HAP-1 (cell line): ENCODE data around the gene MEIOB.
A peak's percentile ranks its signal among the peaks of the same experiment; 100 is the strongest.
"Not testable (repeated sequence)": the region's sequence is repeated elsewhere in the genome, so short reads cannot be mapped to it uniquely, and the experiment has no call there.

Experiments used
- DNase-seq, 2 experiments: peaks; one replicate each; pipeline ENCODE4 v3.0.0-alpha.2; 2016 to 2020; ENCODE audit warnings: low spot score in 2 of 2
- H3K27me3 ChIP-seq: fragments of 250-450 bp; sonication (Bioruptor Pico); 2 replicates; pipeline ENCODE4 v1.5.1; 2020; ENCODE audit warnings: low read depth, mild to moderate bottlenecking, moderate library complexity
- H3K36me3 ChIP-seq: fragments of 250-450 bp; sonication (Bioruptor Pico); replicated peaks from 2 replicates; pipeline ENCODE4 v1.5.1; 2020; ENCODE audit warnings: mild to moderate bottlenecking
- H3K4me1 ChIP-seq: fragments of 250-450 bp; sonication (Bioruptor Pico); 2 replicates; pipeline ENCODE4 v1.5.1; 2020; ENCODE audit warnings: mild to moderate bottlenecking
- H3K4me3 ChIP-seq: fragments of 250-450 bp; sonication (Bioruptor Pico); 2 replicates; pipeline ENCODE4 v1.5.1; 2020; ENCODE audit warnings: mild to moderate bottlenecking, moderate library complexity
- H3K9me3 ChIP-seq: fragments of 250-450 bp; sonication (Bioruptor Pico); 2 replicates; pipeline ENCODE4 v1.5.1; 2020; ENCODE audit warnings: mild to moderate bottlenecking, moderate library complexity
- in situ Hi-C: fragments of 300-500 bp; cut with MboI; formaldehyde crosslinking; loops from 3 replicates; pipeline ENCODE4 v1.14.3; 2020; ENCODE audit warnings: low sequenced_read_pairs, inconsistent platforms, mixed read lengths

MEIOB gene, protein sequence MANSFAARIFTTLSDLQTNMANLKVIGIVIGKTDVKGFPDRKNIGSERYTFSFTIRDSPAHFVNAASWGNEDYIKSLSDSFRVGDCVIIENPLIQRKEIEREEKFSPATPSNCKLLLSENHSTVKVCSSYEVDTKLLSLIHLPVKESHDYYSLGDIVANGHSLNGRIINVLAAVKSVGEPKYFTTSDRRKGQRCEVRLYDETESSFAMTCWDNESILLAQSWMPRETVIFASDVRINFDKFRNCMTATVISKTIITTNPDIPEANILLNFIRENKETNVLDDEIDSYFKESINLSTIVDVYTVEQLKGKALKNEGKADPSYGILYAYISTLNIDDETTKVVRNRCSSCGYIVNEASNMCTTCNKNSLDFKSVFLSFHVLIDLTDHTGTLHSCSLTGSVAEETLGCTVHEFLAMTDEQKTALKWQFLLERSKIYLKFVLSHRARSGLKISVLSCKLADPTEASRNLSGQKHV

DNA sequence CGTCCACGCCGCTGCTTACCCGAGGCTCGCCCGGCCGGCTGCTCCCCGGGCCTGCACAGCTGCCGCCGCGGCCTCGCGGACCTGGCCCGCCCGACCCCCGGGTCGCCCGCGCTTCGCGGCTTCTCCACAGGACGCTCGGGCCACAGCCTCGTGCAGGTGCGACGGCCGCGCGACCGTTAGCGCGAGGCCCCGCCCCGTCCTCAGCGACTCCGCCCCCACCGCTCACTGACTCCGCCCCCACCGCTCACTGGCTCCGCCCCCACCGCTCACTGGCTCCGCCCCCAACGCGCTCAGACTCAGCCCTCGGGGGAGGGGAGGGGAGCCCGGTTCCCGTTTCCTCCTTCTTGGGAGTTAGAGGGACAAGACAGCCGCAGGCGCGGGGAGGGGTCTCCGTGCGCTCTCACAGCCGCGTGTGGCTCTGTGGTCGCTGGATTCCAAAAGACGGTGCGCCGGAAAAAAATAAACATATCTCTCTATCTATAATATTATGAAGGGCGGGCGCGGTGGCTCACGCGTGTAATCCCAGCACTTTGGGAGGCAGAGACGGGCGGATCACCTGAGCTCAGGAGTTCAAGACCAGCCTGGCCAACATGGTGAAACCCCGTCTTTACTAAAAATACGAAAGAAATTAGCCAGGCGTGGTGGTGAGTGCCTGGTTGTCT, at the start of gene MEIOB:
MEIOB (minus strand) TSS at position 191 of the 662 bp plus-strand sequence. CDS start 3,989 bp downstream, outside the sequence.
- H3K4me1 ChIP-seq, result no peaks in the 10 kb centered on the region
- H3K4me3 ChIP-seq, result peak within 1 kb of the TSS; percentile 21
- no peaks in the 10 kb centered on the region for H3K9me3 ChIP-seq
- H3K27me3 ChIP-seq, result 0 out of 2 replicates have a peak, but pooled peaks cover 4% of the 10 kb centered on the region
- peak in 1 of 2 experiments; percentile 71 for DNase-seq
- in situ Hi-C loops, result no loop called here
- H3K36me3 ChIP-seq, result no peaks in the 10 kb centered on the region

DNA sequence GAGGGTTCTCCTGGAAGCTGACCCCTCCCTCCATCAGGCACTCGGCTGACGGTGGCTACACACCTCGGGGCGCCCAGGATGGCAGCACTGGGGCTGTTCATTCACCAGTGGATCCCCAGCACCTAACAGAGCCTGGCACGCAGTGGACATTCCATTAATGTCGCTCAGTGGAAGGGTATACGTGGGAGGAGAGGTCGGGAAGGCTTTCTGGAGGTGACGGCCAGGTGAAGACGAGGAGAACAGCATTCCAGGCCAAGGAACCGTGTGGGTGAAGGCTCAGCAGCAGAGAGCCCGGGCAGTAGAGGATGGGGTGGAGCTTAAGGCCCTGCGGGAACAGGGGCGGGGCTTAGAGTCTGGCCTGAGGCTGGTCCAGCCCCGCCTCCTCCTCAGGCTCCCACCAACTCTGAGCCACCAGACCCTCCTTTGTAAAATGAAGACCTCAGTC, 48.8 kb upstream of the MEIOB start:
- in situ Hi-C loops, result no loop called here
- Histone ChIP-seq H3K4me3 (no peak overlapping the region), H3K36me3 (no peaks in the 10 kb centered on the region), H3K9me3 (no peaks in the 10 kb centered on the region; the same call in 1 of the 2 replicates), H3K27me3 (peaks cover 36% of the 10 kb centered on the region), H3K4me1 (peaks cover 14% of the 10 kb centered on the region)
- peak; percentile 70 to 86 for DNase-seq

DNA sequence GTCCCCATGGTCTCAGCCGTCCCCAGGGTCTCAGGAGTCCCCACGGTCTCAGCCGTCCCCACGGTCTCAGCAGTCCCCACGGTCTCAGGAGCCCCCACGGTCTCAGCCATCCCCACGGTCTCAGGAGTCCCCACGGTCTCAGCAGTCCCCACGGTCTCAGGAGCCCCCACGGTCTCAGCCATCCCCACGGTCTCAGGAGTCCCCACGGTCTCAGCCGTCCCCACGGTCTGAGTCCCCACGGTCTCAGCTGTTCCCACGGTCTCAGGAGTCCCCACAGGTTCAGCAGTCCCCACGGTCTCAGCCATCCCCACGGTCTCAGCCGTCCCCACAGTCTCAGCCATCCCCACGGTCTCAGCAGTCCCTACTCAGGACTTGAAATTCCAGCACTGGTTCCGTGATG, 48.2 kb upstream of the MEIOB start:
- Histone ChIP-seq H3K4me1 (peaks cover 14% of the 10 kb centered on the region), H3K27me3 (peaks cover 39% of the 10 kb centered on the region)
- in situ Hi-C loops, result not testable (repeated sequence)

DNA sequence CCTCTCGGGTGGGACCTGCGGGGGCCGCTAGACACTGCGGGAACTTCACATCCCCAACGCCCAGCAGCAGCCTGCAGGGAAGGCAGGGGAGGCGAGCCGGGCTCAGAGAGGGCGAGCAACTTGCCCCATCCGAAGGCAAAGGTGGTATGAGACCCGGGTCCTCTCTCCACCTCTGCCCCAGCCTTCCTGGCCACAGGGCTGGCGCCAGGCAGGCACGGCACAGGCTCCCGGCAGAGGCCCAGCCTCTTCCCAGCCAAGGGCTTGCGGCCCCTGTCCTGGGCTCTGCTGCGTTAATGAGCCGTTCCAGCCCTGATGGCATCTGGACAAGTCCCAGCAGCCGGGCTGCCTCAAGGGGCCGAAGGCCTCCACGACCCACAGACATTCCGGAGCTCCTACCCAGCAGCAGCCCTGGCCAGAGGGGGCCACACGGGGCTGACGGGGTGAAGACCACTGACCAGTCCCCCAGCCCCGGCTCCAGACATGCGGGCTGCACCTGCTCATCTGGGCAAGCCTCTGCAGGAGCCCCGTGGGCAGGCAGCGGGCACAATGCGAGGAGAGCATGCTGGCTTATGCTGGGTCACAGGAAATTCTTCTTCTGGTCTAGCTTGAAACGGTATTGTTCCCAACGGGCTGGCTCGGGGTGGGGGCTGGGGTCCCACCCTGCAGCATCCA, 47.5 kb upstream of the MEIOB start:
- in situ Hi-C loops, result no loop called here
- peaks cover 14% of the 10 kb centered on the region for H3K4me1 ChIP-seq
- H3K27me3 ChIP-seq, result peaks cover 39% of the 10 kb centered on the region
- H3K4me3 ChIP-seq, result no peak overlapping the region
- no peaks in the 10 kb centered on the region for H3K36me3 ChIP-seq
- no peak for DNase-seq
- no peaks in the 10 kb centered on the region; the same call in 1 of the 2 replicates for H3K9me3 ChIP-seq

More for the DNA sequence above, 48.2 kb upstream of the MEIOB start:
- not testable (repeated sequence) for H3K9me3 ChIP-seq, DNase-seq, H3K36me3 ChIP-seq, H3K4me3 ChIP-seq

DNA sequence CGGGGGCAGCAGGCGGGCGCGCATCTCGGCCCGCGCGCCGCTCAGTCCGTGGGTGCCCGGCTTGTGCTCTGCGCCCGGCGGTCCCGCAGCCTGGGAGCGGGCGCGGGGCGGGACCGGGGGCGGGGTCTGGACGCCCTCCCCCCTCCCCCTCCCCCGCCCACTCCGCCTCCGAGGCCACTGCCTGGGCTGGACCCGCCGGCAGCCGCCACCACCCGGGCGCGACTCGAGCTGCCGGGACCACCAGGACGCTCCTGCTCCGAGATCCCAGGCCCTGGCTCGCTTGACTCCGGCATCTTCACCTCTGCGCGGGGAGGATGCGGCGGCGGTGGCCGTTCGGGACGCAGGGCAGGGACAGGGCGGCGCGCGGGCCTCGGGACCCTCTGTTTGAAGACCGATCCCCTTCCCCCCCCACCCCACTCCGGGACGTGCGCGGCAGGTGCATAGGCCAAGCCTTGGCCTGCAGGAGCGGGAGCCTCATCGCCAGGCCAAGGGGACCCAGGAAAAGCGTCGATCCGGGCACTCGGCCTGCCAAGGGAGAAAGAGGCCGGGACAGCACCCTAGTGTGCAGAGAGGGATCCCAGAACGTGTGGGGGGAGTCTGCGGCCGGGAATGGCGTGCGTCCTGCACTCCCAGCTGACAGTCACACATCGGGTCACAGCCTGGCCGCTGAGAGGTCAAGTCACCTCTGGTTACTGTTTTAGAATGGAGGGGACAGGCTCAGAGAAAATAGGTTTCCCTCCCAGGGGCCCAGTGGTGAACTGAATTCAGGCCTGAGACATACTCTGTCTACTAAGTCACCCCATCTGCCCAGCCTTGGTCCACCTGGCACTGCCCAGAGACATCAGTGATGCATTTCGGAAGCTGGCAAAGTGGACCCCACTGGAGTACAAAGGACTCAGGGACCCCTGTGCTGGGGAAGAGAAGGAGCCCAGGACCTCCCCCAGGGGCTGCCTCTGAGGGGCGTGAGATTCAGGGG, 46.7 kb upstream of the MEIOB start, which contains the start of gene HS3ST6:
HS3ST6 (minus strand) TSS at position 65 of the 976 bp plus-strand sequence. CDS start 92 bp downstream, outside the sequence.
- no peak within 1 kb of the TSS for H3K4me3 ChIP-seq
- H3K9me3 ChIP-seq, result no peaks in the 10 kb centered on the region; the same call in 1 of the 2 replicates
- peaks cover 10% of the 10 kb centered on the region for H3K4me1 ChIP-seq
- in situ Hi-C loops, result no loop called here
- no peaks in the 10 kb centered on the region for H3K36me3 ChIP-seq
- peaks cover 39% of the 10 kb centered on the region for H3K27me3 ChIP-seq
- DNase-seq, result no peak

DNA sequence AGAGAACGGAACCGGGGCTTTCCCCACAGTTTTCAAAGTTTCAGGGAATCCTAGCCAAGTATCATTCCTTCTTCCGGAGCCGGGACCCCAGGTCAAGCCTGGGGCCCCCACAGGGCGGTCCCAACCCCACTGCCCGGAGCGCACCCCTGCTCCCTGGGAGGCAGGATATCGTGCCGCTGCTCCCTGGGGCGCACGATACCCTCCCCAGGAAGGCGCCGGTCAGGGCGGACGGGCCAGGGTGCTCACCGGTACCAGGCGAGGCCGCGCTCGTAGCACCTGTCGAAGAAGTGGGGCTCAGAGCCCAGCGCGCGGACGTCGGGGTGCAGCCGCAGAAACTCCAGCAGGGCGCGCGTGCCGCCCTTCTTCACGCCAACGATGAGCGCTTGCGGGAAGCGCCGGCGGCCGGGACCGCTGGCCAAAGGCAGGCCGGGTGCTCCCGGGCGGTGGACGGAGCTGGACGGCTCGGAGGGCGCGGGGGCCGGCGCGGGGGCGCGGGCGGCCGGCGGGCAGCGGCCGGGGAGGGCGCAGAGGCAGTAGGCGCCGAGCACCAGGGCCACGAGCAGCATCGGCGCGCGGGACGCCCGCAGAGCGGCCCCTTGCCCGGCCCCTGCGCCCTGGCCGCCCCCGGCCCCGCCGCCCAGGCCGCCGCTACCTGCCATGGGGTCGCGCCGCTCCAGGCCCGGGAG, 45.8 kb upstream of the MEIOB start:
- Histone ChIP-seq H3K36me3 (no peaks in the 10 kb centered on the region), H3K4me3 (no peak overlapping the region), H3K4me1 (peaks cover 7% of the 10 kb centered on the region), H3K27me3 (peaks cover 39% of the 10 kb centered on the region), H3K9me3 (no peaks in the 10 kb centered on the region; the same call in 1 of the 2 replicates)
- DNase-seq, result no peak
- in situ Hi-C loops, result no loop called here

DNA sequence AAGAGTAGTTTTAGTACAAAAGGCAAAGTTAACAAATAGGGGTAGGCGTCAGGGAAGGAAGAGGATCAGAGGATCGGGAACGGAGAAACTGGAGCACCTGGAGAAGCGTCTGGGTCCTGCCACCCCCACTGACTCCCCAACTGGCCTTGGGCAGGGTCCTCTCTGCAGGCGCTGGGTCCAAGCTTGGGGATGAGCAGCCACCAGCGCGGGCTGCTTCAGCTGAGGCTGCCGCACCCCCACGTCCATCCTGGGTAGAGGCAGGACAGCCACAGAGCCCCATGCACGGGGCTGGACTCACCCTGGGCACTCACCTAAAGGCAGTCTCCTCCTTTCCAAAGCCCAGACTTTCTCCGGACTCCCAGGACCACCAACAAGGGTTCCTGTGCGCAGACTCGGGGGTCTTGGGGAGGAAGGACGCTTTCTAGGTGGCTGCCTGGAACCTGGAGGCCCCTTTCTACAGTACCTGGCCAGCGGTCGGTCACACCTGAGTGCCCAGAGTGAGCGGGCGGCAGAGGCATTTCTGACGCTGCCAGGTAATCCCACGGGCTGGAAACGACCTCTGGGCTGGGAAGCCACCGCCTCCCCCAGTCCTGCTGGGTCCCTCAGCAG, 45.2 kb upstream of the MEIOB start:
- Histone ChIP-seq H3K4me3 (no peak overlapping the region), H3K9me3 (no peaks in the 10 kb centered on the region), H3K27me3 (peaks cover 39% of the 10 kb centered on the region), H3K4me1 (peaks cover 7% of the 10 kb centered on the region), H3K36me3 (no peaks in the 10 kb centered on the region)
- in situ Hi-C loops, result no loop called here
- no peak for DNase-seq

DNA sequence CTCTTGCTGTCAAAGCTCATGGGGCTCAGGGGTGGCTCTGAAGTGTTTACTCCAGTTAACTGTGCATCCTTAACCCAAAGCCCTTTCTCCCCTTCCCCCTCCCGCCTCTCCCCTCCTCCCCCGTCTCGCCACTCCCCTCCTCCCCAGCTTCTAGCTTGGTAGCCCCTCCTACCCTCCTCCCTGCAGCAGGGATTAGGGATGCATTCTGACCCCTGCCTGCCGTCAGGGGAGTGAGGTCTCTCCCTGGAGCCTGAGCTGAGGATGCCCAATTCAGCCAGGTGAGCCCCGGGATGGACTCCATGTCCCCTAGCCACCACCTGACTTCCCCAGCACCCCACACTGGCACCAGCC, 44.7 kb upstream of the MEIOB start:
- no peaks in the 10 kb centered on the region for H3K9me3 ChIP-seq
- H3K4me1 ChIP-seq, result peaks cover 7% of the 10 kb centered on the region
- DNase-seq, result no peak
- no peak overlapping the region for H3K4me3 ChIP-seq
- in situ Hi-C loops, result no loop called here
- peaks cover 39% of the 10 kb centered on the region for H3K27me3 ChIP-seq
- H3K36me3 ChIP-seq, result no peaks in the 10 kb centered on the region

DNA sequence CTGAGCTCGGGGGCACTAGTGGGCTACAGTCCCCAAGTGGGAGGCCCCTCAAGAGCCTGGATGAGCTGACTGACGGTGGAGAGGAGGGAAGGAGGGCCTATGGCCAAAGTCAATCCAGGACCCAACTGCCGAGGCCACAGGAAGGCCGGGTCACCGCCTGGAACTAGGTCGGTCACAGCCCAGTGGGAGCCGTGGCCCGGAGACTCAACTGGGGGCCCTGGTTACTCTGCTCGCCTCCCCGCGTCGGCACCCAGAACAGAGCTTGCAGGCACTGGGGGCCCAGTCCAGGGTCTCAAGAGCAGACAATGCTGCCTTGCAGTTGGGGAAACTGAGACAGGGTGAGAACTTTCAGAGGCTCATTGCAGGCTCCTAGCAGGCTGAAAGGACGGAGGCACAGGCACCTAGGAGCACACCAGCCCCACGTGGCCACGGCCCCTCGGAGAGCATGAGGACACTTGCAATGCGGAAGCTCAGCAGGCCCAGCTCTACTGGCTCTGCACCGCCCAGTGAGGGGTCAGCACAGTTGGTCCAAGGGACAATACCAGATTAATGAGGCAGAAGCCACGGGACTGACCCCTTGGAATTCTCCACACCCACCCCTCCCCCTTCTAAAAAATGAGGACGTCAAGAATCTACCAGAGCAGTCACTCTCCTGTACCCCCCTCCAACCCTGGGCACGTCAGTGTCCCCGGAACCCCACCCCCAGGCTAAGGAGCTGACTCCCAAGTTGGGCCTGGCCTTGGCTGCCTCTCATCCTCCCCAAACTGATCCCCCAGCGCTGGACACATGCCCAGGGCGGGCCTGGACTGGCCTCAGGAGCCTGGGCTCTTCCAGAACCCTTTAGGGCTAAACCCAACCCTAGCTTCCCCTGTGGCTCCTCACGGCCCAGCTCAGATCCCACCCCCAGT, 44.0 kb upstream of the MEIOB start:
- peaks cover 4% of the 10 kb centered on the region; the same call in 1 of the 2 replicates for H3K4me1 ChIP-seq
- in situ Hi-C loops, result no loop called here
- H3K36me3 ChIP-seq, result no peaks in the 10 kb centered on the region
- H3K4me3 ChIP-seq, result no peak overlapping the region
- DNase-seq, result no peak
- H3K9me3 ChIP-seq, result no peaks in the 10 kb centered on the region
- peaks cover 35% of the 10 kb centered on the region for H3K27me3 ChIP-seq

DNA sequence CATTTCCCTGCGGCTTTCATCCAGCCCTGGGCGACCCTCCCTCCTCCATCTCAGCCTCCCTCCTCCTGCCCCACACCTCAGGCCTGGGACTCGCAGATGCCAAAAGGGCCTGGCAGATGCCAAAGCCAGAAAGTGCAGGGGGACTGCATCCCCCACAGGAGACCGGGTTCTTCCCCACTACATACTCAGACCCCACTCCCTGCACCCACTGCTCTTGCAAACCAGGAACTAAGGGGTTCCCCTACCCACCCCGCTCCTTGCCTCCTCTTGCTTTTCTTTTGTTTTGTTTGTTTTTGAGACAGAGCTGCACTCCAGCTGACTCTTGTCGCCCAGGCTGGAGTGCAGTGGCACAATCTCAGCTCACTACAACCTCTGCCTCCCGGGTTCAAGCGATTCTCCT, 43.0 kb upstream of the MEIOB start:
- Histone ChIP-seq H3K36me3 (no peaks in the 10 kb centered on the region), H3K9me3 (no peaks in the 10 kb centered on the region), H3K4me3 (no peak overlapping the region), H3K4me1 (no peaks in the 10 kb centered on the region), H3K27me3 (peaks cover 29% of the 10 kb centered on the region)
- DNase-seq, result no peak
- in situ Hi-C loops, result no loop called here

DNA sequence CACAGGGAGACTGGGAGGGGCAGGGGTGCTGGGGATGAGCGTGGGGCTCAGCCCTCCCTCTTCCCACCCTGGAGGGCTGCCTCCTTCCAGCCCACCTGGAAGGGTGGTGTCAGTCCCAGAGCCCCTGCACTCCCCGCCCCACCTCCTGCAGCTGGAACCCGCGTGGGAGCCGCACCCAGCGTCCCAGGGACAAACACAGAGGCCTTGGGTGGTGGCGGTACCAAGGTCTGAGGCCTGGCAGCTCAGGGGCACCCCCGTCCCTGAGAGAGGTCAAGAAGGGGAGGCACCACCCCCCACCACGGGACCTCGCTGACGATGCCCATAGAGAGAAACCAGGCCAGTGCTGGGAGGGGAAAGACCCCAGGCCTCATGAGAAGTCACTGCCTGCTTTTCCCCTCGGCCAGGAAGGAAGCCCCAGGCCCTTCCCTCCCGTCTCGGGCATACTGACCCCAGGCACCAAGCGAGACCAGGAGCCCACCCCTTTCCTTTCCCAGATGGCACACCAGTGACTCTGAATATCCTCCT, 42.2 kb upstream of the MEIOB start:
- Histone ChIP-seq H3K27me3 (peaks cover 22% of the 10 kb centered on the region), H3K36me3 (no peaks in the 10 kb centered on the region), H3K4me1 (no peaks in the 10 kb centered on the region), H3K4me3 (no peak overlapping the region), H3K9me3 (no peaks in the 10 kb centered on the region)
- no peak for DNase-seq
- in situ Hi-C loops, result no loop called here
